Panc1 (cell line): ENCODE measurements around the gene NUP210. TPM values are rescaled to one million over a fixed set of nuclear protein-coding genes. Genes with fewer than 3 reads are reported as not detected.

Source experiments
- ATAC-seq: fragments of 200-7000 bp; cut with Tn5 transposase; 2 replicates; pipeline ENCODE4 v1.9.1; 2020; ENCODE audit warnings: mild to moderate bottlenecking, moderate library complexity
- BruUV-seq: library from RNA; stranded (reverse); fragments of 400-500 nt; replicated peaks from 2 replicates; lab custom pipeline; 2021; lab: Mats Ljungman, UMichigan
- CTCF ChIA-PET: fragments of 300-600 bp; sonication (Branson Sonifier 250); formaldehyde crosslinking; loops from one replicate; lab custom pipeline; 2022; ENCODE audit warnings: antibody characterized with exemption; lab: Charles Lee
- POLR2A ChIA-PET: fragments of 300-600 bp; sonication (Branson Sonifier 250); formaldehyde crosslinking; loops from one replicate; lab custom pipeline; 2022; ENCODE audit warnings: antibody characterized with exemption; lab: Charles Lee
- DNase-seq: peaks from one replicate; pipeline ENCODE4 v3.0.0-alpha.2; 2010; ENCODE audit warnings: low read depth, low spot score
- H3K27ac ChIP-seq: 2 replicates; pipeline ENCODE4 v1.5.1; 2011; ENCODE audit warnings: mild to moderate bottlenecking, low read length, inconsistent platforms
- H3K27me3 ChIP-seq: fragments of 200-500 bp; sonication (Bioruptor generic); 2 replicates; pipeline ENCODE4 v1.6.0; 2014; ENCODE audit warnings: low read length, inconsistent platforms; ENCODE audit not compliant: control insufficient read depth, insufficient read depth
- H3K36me3 ChIP-seq: fragments of 200-500 bp; sonication (Bioruptor generic); 2 replicates; pipeline ENCODE4 v1.5.1; 2014; ENCODE audit warnings: inconsistent platforms, mild to moderate bottlenecking, low read length, moderate library complexity; ENCODE audit not compliant: control insufficient read depth, insufficient read depth
- H3K4me1 ChIP-seq: 2 replicates; pipeline ENCODE4 v1.5.1; 2011; ENCODE audit warnings: inconsistent platforms, mild to moderate bottlenecking, low read length, moderate library complexity; ENCODE audit not compliant: control insufficient read depth, insufficient read depth
- H3K4me3 ChIP-seq, 2 experiments: 2 replicates each; pipeline ENCODE4 v1.5.1; 2011 to 2012; ENCODE audit warnings: low read depth in 2 of 2, low read length in 2 of 2, mild to moderate bottlenecking in 2 of 2, inconsistent platforms in 1 of 2, moderate library complexity in 1 of 2
- H3K9me3 ChIP-seq: fragments of 200-500 bp; sonication (Bioruptor generic); 2 replicates; pipeline ENCODE4 v1.5.1; 2014; ENCODE audit warnings: low read depth, mild to moderate bottlenecking, inconsistent platforms, low read length, moderate library complexity; ENCODE audit not compliant: control insufficient read depth, insufficient read depth
- CTCF ChIP-seq: fragments of 450-650 bp; IDR thresholded peaks from 2 replicates; pipeline ENCODE4 v1.5.1; 2017; ENCODE audit warnings: mild to moderate bottlenecking
- POLR2AphosphoS5 ChIP-seq: IDR thresholded peaks from 2 replicates; pipeline ENCODE4 v1.6.1; 2012; ENCODE audit warnings: mild to moderate bottlenecking, low read depth, low read length, moderate library complexity
- REST ChIP-seq, 2 experiments: IDR thresholded peaks; 2 replicates each; pipeline ENCODE4 v1.6.1; 2011 to 2012; ENCODE audit warnings: low read depth in 2 of 2, control low read depth in 1 of 2, low read length in 1 of 2, mild to moderate bottlenecking in 1 of 2, moderate library complexity in 1 of 2; ENCODE audit not compliant: insufficient read depth in 1 of 2
- SIN3A ChIP-seq: IDR thresholded peaks from 2 replicates; pipeline ENCODE4 v1.6.1; 2012; ENCODE audit warnings: low read depth, mild to moderate bottlenecking, low read length, moderate library complexity, borderline replicate concordance; ENCODE audit not compliant: insufficient read depth
- TCF7L2 ChIP-seq: IDR thresholded peaks from 2 replicates; pipeline ENCODE4 v1.6.1; 2011; ENCODE audit warnings: mild to moderate bottlenecking, low read depth, low read length, inconsistent platforms
- in situ Hi-C: cut with HindIII; loops from 2 replicates; pipeline ENCODE4 v1.10.0; 2016; ENCODE audit warnings: low sequenced_read_pairs, low pct_unique_long_range_greater_than_20kb
- intact Hi-C: fragments of 100-400 bp; cut with micrococcal nuclease; formaldehyde crosslinking; loops from one replicate; pipeline ENCODE4 v1.10.0; 2022; ENCODE audit not compliant: unreplicated experiment
- total RNA-seq: library from RNA; stranded (reverse); gene quantifications from one replicate; pipeline ENCODE4 v1.2.1, GENCODE V29; 2021; ENCODE audit not compliant: unreplicated experiment

The NUP210 gene
- total RNA-seq, 1 experiment from 2014 or later, result 36.8 TPM

- Histone ChIP-seq H3K4me1 (no peaks in the 10 kb centered on the region), H3K36me3 (no peaks in the 10 kb centered on the region), H3K4me3 (no peak overlapping the region), H3K9me3 (no peaks in the 10 kb centered on the region), H3K27ac (no peak overlapping the region), H3K27me3 (no peaks in the 10 kb centered on the region)
- no peak for DNase-seq
- ChIA-PET CTCF (no interaction called here), POLR2A (no interaction called here)
- intact Hi-C loops (no loop called here), in situ Hi-C loops (no loop called here)
- TF ChIP-seq TCF7L2 (no peak), SIN3A (no peak), CTCF (no peak), POLR2AphosphoS5 (no peak), REST (IDR thresholded peaks at IDR 0.05; ENCODE audit: insufficient read depth in 1 of 2, low read depth in 2 of 2, low read length in 1 of 2) (no peak)
- no TSS peak for BruUV-seq
- ATAC-seq, result no peak
Observed at GRCh38 chr3:13332158-13332557, 88.0 kb downstream of the NUP210 start.

GRCh38 chr3:13329746-13330145, 90.4 kb downstream of the NUP210 start:
- CTCF ChIA-PET, result no interaction called here
- intact Hi-C loops (no loop called here), in situ Hi-C loops (no loop called here)
- POLR2A ChIA-PET, result no interaction called here
- TF ChIP-seq TCF7L2, result no peak
- no peak for TF ChIP-seq REST (IDR thresholded peaks at IDR 0.05; ENCODE audit: insufficient read depth in 1 of 2, low read depth in 2 of 2, low read length in 1 of 2)
- Histone ChIP-seq H3K4me3 (no peak overlapping the region), H3K27ac (no peak overlapping the region), H3K36me3 (no peaks in the 10 kb centered on the region), H3K4me1 (no peaks in the 10 kb centered on the region), H3K9me3 (no peaks in the 10 kb centered on the region), H3K27me3 (no peaks in the 10 kb centered on the region)
- no TSS peak for BruUV-seq
- DNase-seq, result no peak
- ATAC-seq, result no peak
